Raji (cell line): ENCODE measurements around the gene TEX2.

Experiments
- POLR2A ChIP-seq: IDR thresholded peaks from 2 replicates; pipeline ENCODE4 v1.6.1; 2011; ENCODE audit warnings: low read depth, low read length, control low read depth; ENCODE audit not compliant: insufficient read depth

TEX2 gene

GRCh38 chr17:64120159-64120810 is 142.8 kb downstream of the TEX2 start:
- no peak for TF ChIP-seq POLR2A

GRCh38 chr17:64117981-64118979 is 144.8 kb downstream of the TEX2 start:
- no peak for TF ChIP-seq POLR2A

GRCh38 chr17:64115822-64116534 is 147.1 kb downstream of the TEX2 start:
- TF ChIP-seq POLR2A, result no peak

- TF ChIP-seq POLR2A, result no peak
Observed at GRCh38 chr17:64115043-64115698, 147.9 kb downstream of the TEX2 start.

- no peak for TF ChIP-seq POLR2A
Observed at GRCh38 chr17:64113006-64113405, 150.1 kb downstream of the TEX2 start.

GRCh38 chr17:64111831-64112230 is 151.2 kb downstream of the TEX2 start:
- no peak for TF ChIP-seq POLR2A

- no peak for TF ChIP-seq POLR2A
Observed at GRCh38 chr17:64110379-64111152, 152.5 kb downstream of the TEX2 start.

GRCh38 chr17:64109400-64109799 is 153.7 kb downstream of the TEX2 start:
- no peak for TF ChIP-seq POLR2A

- TF ChIP-seq POLR2A, result no peak
Observed at GRCh38 chr17:64107500-64108236, 155.4 kb downstream of the TEX2 start.

GRCh38 chr17:64106918-64107317 is 156.1 kb downstream of the TEX2 start:
- no peak for TF ChIP-seq POLR2A

GRCh38 chr17:64103391-64104364 is 159.4 kb downstream of the TEX2 start:
- no peak for TF ChIP-seq POLR2A

GRCh38 chr17:64102627-64103390 is 160.3 kb downstream of the TEX2 start:
- TF ChIP-seq POLR2A, result no peak
